H7 (cell line): Measurements from ENCODE around the gene SPEN. TPM values are rescaled to one million over a fixed set of nuclear protein-coding genes. Genes with fewer than 3 reads are reported as not detected.
"Not testable (repeated sequence)": the region's sequence is repeated elsewhere in the genome, so short reads cannot be mapped to it uniquely, and the experiment has no call there.

Experiments used
- DNase-seq: peaks from one replicate; pipeline ENCODE4 v3.0.0; 2012
- H3K27me3 ChIP-seq: 2 replicates; pipeline ENCODE4 v1.6.0; 2011; ENCODE audit warnings: mild to moderate bottlenecking, low read length; ENCODE audit not compliant: control insufficient read depth, insufficient read depth
- H3K36me3 ChIP-seq: replicated peaks from 2 replicates; pipeline ENCODE4 v1.5.1; 2011; ENCODE audit warnings: low read length; ENCODE audit not compliant: control insufficient read depth, insufficient read depth
- H3K4me3 ChIP-seq: 2 replicates; pipeline ENCODE4 v1.5.1; 2011; ENCODE audit warnings: low read depth, mild to moderate bottlenecking, control low read depth, low read length, moderate library complexity; ENCODE audit not compliant: insufficient read depth
- total RNA-seq: library from RNA; depleted of rRNA; stranded (reverse); fragments of >200 nt; shearing (Covaris generic); gene quantifications from 2 replicates; pipeline ENCODE4 v1.2.3, GENCODE V29; 2014

SPEN gene
- total RNA-seq, 1 experiment from 2014 or later, result 19.9 TPM

- no peak for DNase-seq
- H3K36me3 ChIP-seq, result no peaks in the 10 kb centered on the region; the same call in 1 of the 2 replicates
- H3K27me3 ChIP-seq, result no peaks in the 10 kb centered on the region
- H3K4me3 ChIP-seq, result no peak overlapping the region
Observed at GRCh38 chr1:15965228-15965767, 117.8 kb downstream of the SPEN start.

GRCh38 chr1:15966081-15966955, 118.8 kb downstream of the SPEN start:
- Histone ChIP-seq H3K27me3 (no peaks in the 10 kb centered on the region), H3K36me3 (no peaks in the 10 kb centered on the region; the same call in 1 of the 2 replicates), H3K4me3 (no peak overlapping the region)
- DNase-seq, result no peak

DNA sequence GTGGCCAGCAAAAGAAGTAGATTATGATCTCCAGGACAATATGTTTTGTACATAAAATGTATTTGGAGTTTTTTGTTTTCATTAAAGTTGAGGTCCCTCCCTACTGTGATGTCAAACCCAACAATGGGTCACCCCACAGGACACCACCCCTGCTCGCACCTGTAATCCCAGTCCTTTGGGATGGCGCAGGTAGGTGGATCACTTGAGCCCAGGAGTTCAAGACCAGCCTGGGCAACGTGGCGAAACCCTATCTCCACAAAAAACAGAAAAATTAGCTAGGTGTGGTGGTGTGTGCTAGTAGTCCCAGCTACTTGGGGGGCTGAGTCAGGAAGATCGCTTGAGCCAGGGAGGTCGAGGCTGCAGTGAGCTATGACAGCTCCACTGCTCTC, 119.4 kb downstream of the SPEN start:
- no peaks in the 10 kb centered on the region; the same call in 1 of the 2 replicates for H3K36me3 ChIP-seq
- no peak overlapping the region for H3K4me3 ChIP-seq
- DNase-seq, result no peak
- no peaks in the 10 kb centered on the region for H3K27me3 ChIP-seq

DNA sequence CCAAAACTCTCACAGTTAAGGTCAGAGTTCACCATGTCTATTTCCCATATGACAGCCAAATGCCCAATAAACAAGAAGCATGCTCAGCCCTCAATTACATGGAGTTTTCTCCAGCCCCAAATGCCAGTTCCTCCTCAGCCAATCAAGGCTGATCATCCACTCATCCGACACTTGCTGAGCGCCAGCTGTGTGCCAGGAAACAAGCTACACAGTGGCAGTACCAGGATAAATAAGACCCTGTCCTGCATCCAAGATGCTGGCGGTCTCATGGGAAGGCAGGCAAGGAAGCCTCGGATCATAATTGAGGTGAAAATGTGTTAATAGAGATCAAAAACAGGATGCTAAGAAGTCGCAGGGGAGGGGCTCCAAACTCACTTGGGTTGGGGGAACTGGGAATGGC, 120.7 kb downstream of the SPEN start:
- H3K27me3 ChIP-seq, result no peaks in the 10 kb centered on the region
- DNase-seq, result no peak
- peaks cover 3% of the 10 kb centered on the region; the same call in 1 of the 2 replicates for H3K36me3 ChIP-seq

GRCh38 chr1:15969321-15969880, 121.9 kb downstream of the SPEN start:
- H3K36me3 ChIP-seq, result peaks cover 3% of the 10 kb centered on the region; the same call in 1 of the 2 replicates
- H3K27me3 ChIP-seq, result no peaks in the 10 kb centered on the region

More for the DNA sequence above, 120.7 kb downstream of the SPEN start:
- H3K4me3 ChIP-seq, result no peak overlapping the region

GRCh38 chr1:15970911-15971310, 123.4 kb downstream of the SPEN start:
- H3K27me3 ChIP-seq, result no peaks in the 10 kb centered on the region
- H3K4me3 ChIP-seq, result no peak overlapping the region
- peaks cover 3% of the 10 kb centered on the region; the same call in 1 of the 2 replicates for H3K36me3 ChIP-seq
- no peak for DNase-seq

More at GRCh38 chr1:15969321-15969880, 121.9 kb downstream of the SPEN start:
- no peak for DNase-seq
- H3K4me3 ChIP-seq, result no peak overlapping the region

GRCh38 chr1:15972409-15972808, 124.9 kb downstream of the SPEN start:
- Histone ChIP-seq H3K27me3 (no peaks in the 10 kb centered on the region), H3K36me3 (peaks cover 3% of the 10 kb centered on the region; the same call in 1 of the 2 replicates), H3K4me3 (no peak overlapping the region)
- DNase-seq, result no peak

- no peak overlapping the region for H3K4me3 ChIP-seq
- DNase-seq, result no peak
- 0 out of 2 replicates have a peak, but pooled peaks cover 3% of the 10 kb centered on the region for H3K36me3 ChIP-seq
- no peaks in the 10 kb centered on the region for H3K27me3 ChIP-seq
Observed at GRCh38 chr1:15973772-15974171, 126.3 kb downstream of the SPEN start.

GRCh38 chr1:15974855-15975254, 127.3 kb downstream of the SPEN start:
- DNase-seq, result no peak
- peak overlapping the region; percentile 76 for H3K4me3 ChIP-seq
- no peaks in the 10 kb centered on the region for H3K27me3 ChIP-seq
- 0 out of 2 replicates have a peak, but pooled peaks cover 3% of the 10 kb centered on the region for H3K36me3 ChIP-seq

DNA sequence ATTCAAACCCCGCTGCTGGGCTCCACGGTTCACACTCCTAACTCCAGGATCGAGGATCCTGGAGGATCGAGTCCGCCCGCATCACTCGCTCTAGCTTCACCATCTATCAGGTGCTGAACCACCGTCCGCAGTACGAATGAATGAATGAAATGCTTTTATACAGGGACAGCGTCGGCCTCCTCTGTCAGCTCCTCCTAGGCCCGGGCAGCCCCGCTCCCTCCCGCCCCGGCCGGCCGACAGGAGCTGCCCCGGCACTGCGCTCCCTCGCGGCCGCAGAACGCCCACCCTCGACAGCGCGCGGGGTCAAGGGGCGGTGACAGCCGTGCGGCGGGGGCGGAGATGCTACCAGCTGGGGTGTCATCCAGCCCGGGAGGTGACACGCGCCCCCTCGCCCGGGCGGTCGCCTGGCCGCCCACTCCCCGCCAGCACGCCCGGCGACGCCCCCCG, 127.9 kb downstream of the SPEN start:
- DNase-seq, result peak; percentile 94
- 0 out of 2 replicates have a peak, but pooled peaks cover 3% of the 10 kb centered on the region for H3K36me3 ChIP-seq
- H3K4me3 ChIP-seq, result peak overlapping the region; percentile 76
- no peaks in the 10 kb centered on the region for H3K27me3 ChIP-seq

DNA sequence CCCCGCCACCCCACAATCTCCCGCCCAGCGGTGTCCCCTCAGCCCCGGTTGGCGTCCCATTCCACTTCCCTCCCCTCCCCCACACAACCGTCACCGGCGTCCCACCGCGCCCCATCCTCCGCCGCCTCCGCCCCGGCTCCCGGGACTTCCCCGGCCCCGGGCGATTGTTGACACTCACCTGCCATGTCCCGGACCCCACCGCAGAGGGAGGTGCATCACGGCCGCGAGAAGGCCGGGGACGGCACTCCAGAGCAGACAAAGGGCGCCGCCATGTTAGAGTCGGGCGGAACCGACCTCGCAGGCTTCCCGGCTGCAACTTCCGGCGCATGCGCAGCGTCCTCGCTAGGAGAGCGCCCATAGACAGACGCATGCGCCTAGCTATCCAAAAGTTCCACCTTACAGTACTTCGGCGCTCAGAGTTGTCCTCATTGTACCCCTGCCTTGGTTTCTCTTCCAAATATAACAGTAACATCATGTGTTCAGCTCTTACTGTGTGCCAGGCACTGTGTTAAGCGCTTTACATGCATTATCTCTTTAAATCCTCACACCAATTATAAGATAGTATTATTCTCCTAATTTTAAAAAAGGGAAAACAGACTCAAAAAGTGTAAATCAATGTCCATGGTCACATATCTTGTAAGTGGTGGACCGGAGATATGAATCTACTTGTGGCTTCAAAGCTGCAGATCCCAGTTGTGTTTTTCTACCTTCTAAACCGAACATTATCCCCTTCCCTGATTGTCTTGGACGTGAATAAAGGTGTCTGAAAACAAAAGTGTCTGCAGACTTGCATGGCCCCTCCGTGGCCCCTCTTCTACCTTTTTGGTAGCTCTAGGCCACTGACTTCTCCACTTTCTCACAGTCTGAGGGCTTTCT, 128.5 kb downstream of the SPEN start, which contains the start of gene ZBTB17:
Gene ZBTB17 (minus strand): TSS at position 297 of the 876 bp plus-strand sequence. CDS start 27,606 bp downstream, outside the sequence.
- DNase-seq, result peak; percentile 96
- peak within 1 kb of the TSS; percentile 76 for H3K4me3 ChIP-seq
- H3K36me3 ChIP-seq, result 0 out of 2 replicates have a peak, but pooled peaks cover 3% of the 10 kb centered on the region
- H3K27me3 ChIP-seq, result no peaks in the 10 kb centered on the region

DNA sequence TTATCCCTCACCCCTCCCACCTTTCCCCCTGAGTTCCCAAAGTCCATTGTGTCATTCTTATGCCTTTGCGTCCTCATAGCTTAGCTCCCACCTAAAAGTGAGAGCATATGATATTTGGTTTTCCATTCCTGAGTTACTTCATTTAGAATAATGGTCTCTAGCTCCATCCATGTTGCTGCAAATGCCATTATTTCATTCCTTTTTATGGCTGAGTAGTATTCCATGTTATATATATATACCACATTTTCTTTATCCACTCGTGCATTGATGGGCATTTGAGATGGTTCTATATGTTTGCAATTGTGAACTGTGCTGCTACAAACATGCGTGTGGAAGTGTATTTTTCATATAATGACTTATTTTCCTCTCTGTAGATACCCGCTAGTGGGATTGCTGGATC, 130.4 kb downstream of the SPEN start:
- H3K4me3 ChIP-seq, H3K36me3 ChIP-seq, H3K27me3 ChIP-seq, DNase-seq: not testable (repeated sequence)

GRCh38 chr1:15981679-15982078, 134.2 kb downstream of the SPEN start:
- no peak for DNase-seq
- no peak overlapping the region for H3K4me3 ChIP-seq
- no peaks in the 10 kb centered on the region; the same call in 1 of the 2 replicates for H3K27me3 ChIP-seq
- H3K36me3 ChIP-seq, result no peaks in the 10 kb centered on the region

GRCh38 chr1:15983275-15983674, 135.8 kb downstream of the SPEN start:
- Histone ChIP-seq H3K4me3 (no peak overlapping the region), H3K27me3 (no peaks in the 10 kb centered on the region; the same call in 1 of the 2 replicates), H3K36me3 (no peaks in the 10 kb centered on the region)
- DNase-seq, result no peak
